GM21737 (cell line): ENCODE data around the gene PLPPR1.
"Not testable (repeated sequence)": the region's sequence is repeated elsewhere in the genome, so short reads cannot be mapped to it uniquely, and the experiment has no call there.

ENCODE experiments used
- ATAC-seq: cut with Tn5 transposase; IDR thresholded peaks from one replicate; pipeline ENCODE4 v1.9.1; 2021; ENCODE audit warnings: mild to moderate bottlenecking, moderate library complexity; ENCODE audit not compliant: unreplicated experiment

Gene PLPPR1

DNA sequence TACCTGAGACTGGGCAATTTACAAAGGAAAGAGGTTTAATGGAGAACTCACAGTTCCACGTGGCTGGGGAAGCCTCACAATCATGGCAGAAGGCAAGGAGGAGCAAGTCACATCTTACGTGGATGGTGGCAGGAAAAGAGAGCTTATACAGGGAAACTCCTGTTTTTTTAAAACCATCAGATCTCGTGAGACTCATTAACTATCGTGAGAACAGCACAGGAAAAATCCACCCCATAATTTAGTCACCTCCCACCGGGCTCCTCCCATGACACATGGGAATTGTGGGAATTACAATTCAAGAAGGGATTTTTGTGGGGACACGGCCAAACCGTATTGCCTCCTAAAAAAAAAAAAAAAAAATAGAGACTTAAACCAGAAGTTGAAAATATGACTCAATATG is 11.1 kb downstream of the PLPPR1 start:
- ATAC-seq: not testable (repeated sequence)

DNA sequence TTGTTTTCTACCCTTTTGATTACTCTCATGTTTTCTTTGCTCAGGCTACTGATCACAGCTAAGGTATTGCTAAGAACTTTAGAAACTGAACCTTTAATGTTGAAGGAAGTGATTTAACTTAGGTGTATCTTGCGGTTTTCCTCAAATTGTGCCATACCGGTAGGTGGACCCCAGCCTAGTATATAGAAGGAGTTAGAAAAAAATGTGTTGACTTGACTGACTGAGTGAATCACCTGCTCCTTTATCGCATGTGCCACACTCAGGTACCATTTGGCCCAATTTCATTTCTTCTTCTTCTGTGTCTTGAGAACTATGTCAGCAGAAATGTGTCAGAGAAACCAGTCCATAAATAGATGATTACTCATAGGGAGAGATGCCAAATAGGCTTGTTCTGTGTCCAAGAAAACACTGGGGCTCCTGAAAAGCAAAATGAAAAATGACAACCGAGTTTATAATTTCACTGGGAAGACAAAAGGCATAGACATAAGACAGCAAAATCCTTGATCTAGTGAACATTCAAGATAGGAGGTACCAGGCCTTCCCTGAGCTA is 19.4 kb downstream of the PLPPR1 start:
- ATAC-seq: no peak

DNA sequence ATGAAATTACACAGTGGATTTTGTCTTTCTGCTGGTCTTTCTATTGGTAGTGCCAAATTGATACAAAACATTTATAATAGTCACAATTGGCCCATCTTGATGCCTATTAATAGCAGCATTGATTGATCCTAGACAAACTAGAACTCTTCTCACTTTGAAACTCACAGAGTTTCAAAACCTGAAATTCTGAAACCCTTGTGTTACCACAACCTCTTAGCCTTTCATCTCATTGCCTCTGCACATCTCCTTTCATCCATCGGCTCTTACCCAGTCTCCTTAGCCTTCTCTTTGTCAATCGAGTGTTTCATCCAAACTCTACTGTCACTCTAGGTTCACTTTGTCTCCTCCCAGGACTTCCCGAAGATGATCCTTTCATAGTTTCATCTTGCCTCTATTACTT is 22.1 kb downstream of the PLPPR1 start:
- no peak for ATAC-seq

DNA sequence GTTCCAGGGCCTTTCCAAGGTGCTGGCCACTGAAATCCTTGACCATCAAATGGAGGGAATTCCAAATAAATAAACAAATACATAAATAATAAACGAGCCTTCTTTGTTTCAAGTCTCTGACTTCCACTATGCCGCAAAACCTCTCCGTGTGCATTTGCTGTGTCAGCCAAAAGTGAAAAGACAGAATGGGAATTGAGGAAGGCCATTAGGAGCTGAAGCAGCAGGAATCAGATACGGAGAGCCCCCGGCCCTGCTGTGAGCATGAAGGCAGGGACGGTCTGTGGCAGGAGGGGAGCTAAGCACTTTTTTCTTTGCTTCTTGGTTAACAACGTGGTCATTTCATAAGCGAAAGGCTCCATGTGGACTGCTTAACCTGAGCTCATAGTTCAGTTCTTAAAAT is 26.1 kb downstream of the PLPPR1 start:
- ATAC-seq: no peak

DNA sequence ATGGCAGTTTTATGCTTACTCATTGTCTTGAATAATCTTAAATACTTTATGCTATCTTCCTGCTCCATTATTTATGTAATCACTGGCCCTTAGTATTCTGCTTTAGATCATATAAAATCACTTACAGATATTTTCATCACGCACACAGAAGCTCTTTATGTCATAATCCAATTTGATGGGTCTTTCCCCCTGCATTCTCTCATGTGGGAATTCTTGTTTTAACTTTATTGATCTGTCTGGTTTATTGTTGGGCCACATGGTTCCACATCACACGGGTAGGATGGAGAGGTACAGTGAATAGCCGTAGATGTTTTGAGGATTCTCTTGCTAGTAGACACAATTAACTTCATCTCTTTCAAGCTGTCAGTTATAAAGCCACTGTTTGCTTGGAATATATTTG is 27.0 kb downstream of the PLPPR1 start:
- ATAC-seq: no peak

DNA sequence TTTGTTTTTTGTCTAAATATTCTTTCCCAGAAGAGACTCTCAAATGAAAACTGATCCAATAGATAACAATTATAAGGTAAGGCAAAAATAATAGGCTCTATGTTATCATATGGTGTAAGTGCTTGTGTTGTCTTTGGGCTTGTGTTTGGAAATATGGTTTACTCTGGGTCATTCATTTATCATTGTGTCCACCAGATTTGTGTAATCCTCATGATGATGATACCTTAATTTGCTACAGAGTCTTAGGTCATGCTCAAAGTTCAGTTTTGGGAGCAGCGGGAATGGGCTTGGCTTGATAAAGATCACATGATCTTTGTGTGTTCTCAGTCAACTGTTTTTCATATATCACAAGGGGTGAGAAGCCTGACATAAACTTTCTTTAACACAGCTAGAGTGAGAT is 34.2 kb downstream of the PLPPR1 start:
- no peak for ATAC-seq

DNA sequence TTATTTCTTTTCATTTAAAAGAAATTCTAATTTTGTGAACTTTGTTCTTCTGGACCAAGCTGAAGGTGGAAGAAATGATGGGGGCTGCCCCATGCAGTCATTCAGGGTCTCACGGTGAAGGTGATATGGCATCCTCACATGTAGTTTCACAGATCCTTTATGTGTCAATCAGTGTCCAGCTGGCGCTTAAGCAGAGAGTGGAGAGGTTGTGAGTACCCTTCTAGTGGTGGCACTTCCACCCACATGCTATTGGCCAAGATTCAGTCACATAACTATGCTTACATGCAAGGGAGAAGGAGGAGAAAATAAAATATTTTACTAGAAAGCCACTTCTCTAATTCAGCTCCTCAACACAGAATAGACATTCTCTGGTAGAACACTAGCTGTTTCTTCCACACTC is 34.7 kb downstream of the PLPPR1 start:
- no peak for ATAC-seq

DNA sequence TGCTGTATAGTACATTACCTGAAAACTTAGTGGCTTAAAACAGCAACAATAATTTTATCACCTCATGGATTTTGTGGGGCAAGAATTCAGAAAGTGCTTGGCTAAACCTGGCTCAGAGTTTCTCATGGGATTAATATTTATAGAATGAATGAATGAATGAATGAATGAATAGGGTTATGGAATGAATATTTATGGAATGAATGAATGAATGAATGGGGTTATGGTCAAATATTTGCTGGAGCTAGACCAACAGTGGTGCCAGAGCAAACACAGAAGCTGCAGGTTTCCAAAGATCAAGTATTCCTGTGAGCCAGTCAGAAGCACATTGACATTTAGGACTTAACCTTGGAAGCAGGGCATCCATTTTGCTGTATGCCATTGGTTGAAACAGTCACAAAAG is 35.7 kb downstream of the PLPPR1 start:
- ATAC-seq: no peak

DNA sequence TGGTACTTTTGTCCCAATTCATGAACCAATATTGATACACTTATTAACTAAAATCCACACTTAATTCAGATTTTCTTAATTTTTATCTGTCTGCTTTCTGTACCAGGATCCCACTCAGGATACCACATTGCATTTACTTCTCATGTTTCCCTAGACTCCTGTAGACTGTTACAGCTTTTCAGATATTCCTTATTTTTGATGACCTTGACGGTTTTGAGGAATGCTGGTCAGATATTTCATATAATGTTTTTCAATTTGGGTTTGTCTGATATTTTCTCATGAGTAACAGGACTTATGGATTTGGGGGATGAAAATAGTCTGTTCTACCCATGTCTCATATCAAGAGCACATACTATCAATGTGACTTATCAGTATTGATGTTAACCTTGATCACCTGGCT is 37.4 kb downstream of the PLPPR1 start:
- no peak for ATAC-seq

DNA sequence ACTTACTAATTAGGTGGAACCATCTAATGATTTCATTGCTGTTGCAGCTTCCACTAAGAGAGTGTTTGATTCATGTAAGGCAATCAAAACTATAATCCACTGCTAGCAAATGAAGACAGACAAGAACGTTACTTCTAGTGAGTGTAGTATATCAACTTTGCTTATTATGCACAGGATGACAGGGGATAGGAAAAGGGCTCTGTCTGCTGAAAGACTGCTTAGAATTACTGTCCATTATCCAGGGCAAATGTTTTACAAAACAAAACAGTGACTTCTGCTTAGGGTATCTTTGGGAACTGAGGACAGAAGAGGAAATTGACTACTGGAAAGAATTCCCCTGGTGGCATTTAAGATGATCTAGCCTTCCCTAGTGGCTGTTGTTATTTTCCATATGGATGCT is 40.2 kb downstream of the PLPPR1 start:
- no peak for ATAC-seq

DNA sequence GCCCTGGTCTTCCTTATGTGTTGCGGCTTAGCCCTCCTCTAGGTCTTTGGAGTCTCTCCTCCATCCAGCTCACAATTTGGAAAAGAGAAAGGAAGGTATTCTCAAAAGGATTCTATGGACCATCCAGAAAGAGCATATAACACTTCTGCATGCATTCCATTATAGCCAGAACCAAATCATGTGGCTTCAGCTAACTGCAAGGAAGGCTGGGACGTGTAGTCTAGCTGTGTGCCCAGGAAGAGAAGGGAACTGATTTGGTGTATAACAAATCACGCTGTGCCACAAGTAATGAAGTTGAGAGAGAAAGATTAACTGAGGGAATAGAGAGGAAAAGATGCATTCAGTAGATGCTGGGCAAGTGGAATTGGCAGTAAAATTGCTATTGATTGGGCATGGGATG is 43.7 kb downstream of the PLPPR1 start:
- ATAC-seq: no peak

DNA sequence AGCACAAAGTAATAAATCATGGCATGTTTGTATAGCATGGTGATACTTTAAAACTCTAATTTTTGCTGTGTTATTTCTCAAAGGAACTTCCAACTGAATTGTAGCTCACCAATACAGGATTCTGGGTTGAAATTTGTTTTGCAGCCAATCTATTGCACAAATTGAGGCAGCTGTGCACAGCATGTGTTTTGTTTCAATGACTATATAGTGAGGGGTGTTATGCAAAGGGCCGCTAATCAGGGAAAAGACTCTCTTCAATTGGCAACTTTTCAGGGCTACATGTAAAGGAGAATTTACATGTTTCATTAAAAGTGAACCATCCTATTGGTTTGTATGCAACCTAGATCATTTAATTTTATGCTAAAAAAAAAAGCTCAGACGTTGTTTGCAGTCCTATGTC is 44.6 kb downstream of the PLPPR1 start:
- no peak for ATAC-seq

DNA sequence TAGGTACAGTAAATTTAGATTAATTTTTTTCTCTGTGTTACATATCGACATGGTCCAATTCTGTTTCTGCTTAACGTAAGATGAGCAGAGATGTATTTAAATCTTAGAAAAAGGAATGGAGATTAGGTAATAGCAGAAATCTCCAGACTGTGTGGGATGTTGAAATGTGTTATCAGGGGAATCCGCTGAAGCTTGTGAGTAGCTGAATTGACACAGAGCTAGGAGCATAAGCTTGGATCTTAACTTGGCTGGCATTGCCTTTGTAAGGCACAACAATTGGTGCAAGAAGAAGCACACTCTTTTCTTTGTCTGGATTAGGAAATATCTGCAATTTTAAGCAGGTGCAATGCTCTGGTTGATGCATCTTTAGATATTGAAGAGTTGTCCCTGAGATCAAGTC is 53.1 kb downstream of the PLPPR1 start:
- no peak for ATAC-seq

DNA sequence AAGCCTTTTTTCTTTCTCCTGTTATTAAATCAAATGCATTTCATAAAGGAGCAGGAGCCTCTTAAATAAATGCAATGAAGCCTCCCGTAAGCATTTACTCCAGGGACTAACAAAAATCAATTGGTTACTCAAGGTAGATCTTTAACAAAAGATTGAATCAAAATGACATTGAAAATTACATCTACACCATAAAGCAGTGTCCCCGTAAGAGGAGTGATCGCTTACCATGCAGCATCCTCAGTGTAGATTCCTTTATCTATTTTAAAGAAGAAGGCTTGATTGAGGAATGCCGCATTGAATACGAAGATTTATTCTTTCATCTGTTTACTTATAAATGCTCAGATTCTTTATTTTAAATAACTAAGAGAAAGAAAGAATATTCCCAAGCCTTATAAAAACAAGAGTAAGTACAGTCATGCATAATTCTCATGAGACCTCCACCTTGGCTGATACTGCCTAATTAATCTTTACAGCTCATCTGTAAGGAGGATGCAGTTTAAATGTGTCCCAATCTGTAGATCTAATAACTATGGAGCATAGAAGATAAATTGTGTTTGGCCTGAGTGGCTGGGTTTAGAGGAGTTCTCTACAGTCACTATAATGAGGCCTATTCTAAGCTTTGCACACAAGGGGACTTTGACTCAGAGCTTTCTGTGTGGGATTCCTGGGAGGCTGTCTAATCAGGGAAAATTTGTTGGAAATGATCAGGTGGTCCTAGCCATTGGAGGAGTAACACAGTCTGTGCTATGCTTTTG is 55.1 kb downstream of the PLPPR1 start:
- ATAC-seq: no peak

DNA sequence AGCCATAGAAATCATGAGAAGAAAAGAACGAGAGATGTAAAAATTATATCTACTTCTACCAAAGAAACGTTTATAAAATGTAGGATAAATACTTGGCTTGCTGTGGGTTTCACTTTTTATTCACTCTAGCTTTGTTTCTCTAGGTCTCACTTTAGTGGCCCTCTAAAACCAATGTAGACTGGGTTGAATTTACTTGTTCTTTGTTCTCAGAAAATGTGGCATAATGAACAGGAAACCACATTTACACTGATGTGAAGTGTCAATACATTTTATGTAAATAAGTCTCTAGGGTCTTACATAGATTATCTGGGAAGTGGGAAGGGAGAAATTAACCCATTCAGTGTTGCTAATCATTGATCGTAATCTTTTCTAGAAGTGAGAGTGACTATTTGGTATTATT is 58.9 kb downstream of the PLPPR1 start:
- no peak for ATAC-seq

DNA sequence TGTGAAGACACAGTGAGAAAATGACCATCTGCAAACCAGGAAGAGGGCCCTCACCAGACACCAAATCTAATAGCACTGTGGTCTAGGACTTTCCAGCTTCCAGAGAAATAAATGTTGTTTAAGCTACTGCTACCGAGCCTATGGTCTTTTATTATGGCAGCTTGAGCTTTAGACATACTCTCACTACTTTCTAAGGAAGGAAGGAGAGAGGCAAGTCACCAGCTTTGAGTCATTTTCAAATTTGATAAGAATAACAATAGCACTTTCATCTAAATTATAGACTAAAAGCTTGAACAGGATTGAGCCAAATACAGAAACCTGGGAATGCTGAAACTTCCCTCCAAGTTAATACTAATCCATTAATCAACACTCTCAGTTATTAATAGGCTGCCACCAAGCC is 64.4 kb downstream of the PLPPR1 start:
- no peak for ATAC-seq

DNA sequence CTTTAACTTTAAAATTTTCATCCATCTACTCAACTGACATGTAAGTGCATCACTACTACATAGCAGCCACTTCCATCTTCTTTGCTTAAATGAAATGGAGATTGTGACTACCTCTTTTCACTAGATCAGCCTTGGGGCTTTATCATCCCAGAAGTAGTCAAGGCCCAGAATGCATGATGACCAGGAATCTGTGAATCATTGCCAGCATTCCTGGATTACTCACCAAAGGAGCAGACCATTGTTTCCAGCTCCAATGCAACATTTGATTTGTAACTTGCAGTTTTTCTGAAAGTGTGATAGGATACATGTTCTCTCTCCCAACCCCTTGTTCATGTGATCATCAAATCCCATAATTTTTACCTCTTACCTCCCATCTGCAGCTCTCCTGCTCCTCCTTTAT is 65.1 kb downstream of the PLPPR1 start:
- ATAC-seq: no peak

DNA sequence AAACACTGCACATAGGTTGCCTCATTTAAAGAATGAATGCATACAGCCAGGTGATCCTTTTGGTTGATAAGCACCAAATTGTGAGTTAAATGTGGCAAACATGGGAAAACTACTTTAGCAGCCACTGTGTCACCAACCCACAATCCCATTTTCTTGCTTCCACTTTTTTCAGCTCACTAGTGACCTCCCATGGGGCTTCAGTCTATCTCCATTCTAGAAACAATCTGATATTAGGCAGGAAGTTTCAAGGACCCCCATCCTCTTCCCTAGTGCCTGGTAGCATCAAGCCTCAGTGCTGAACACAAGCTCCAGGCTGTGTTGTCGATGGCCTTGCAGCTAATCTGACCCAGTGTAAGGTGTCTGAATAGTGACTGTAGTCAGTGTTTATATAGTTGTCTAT is 66.2 kb downstream of the PLPPR1 start:
- ATAC-seq: no peak

DNA sequence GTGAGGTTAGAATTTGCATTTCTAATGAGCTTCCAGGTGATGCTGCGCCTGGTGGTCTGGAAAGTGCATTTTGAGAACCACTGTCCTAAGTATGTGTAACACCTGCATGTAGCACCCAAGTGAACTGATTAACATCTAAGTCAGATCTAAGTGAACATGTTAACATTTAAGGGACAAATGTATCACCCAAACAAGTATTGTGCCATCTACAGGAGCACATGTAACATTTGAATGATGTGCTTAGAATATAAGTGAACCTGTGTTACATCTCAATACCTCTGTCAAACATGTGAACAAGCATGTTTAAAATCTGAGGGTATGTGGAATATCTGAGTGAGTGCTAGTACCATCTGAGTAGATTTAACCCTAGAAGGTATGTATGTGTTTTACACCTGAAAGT is 68.7 kb downstream of the PLPPR1 start:
- no peak for ATAC-seq

DNA sequence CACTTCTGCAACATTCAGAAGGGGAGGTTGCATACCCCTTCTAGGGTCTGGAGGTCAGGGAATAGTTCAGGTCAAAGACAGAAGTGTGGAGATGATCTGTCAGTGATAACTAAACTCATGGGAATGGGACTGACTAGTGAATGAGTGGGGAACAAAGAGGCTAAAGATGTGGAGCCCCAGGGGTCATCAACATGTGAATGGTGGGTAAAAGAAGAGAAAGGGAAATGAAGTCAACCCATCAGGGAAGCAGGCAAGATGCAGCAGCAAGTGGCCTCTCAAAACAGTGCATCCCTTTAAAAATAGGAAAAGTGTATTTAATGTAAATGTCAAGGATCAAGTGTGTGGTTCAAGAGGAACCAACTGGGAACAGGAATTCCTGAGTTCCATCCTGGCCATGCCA is 69.9 kb downstream of the PLPPR1 start:
- no peak for ATAC-seq

DNA sequence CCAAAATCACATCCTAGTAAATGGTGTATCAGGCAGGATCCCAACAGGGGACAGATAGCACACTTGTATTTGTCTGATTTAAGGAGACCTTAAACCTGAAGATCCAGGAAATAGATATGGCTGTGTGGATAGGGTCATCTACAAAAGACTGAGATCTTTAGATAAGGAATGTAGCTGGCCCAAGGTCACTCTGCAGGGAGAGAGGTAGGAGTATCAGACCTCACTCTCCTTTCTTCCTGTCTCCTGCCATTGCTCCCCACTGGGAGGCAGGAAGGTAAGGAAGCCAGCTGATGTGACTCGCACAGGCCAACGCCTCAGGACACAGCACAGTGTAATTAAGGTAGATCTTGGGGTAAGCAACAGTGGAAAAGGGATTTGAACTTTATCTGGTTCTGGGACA is 85.8 kb downstream of the PLPPR1 start:
- no peak for ATAC-seq

DNA sequence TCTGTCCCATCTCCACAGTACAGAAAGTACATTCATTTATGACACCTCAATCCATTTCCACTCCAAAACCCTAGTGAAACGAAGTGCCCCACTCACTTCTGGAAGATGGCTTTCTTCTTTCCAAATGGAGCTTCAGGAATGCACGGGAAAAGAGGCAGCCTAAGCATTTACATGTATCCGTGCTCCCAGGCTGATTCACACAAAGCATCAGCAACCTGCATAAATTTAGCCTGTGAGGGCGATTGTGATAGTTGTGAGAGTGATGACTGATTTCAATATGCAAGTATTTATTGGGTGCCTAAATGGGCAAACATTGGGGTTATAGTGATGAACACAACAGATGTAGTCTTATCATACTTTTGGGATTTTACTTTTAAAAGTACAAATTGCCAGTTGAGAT is 86.6 kb downstream of the PLPPR1 start:
- ATAC-seq: no peak

DNA sequence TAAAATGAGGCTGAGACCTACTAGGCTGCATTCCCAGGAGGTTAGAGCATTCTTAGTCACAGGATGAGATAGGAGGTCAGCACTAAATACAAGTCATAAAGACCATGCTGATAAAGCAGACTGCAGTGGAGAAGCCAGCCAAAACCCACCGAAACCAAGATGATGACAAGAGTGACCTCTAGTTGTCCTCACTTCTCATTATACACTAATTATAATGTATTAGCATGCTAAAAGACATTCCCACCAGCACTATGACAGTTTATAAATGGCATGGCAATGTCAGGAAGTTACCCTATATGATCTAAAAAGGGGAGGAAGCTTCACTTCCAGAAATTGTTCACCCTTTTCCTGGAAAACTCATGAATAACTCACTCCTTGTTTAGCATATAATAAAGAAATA is 88.6 kb downstream of the PLPPR1 start:
- ATAC-seq: no peak
